GM12878 (cell line): Measurements from ENCODE around the gene FBXO21. TPM values are rescaled to one million over a fixed set of nuclear protein-coding genes. Genes with fewer than 3 reads are reported as not detected.

Experiments
- ATAC-seq: fragments of 200-7000 bp; cut with Tn5 transposase; 3 replicates; pipeline ENCODE4 v1.9.1; 2020; ENCODE audit warnings: mild to moderate bottlenecking, moderate library complexity
- BruUV-seq: library from RNA; stranded (reverse); fragments of 400-500 nt; replicated peaks from 2 replicates; lab custom pipeline; 2021; lab: Mats Ljungman, UMichigan
- CTCF ChIA-PET: fragments of 300-600 bp; sonication (Branson Sonifier 250); formaldehyde crosslinking; extraction: SDS; loops from one replicate; lab custom pipeline; 2021; ENCODE audit warnings: inconsistent platforms; lab: Yijun Ruan, JAX
- POLR2A ChIA-PET: fragments of 350-600 bp; formaldehyde crosslinking; extraction: SDS; loops from one replicate; lab custom pipeline; 2021; ENCODE audit warnings: inconsistent platforms; lab: Charles Lee
- RAD21 ChIA-PET: fragments of 300-600 bp; sonication (Branson Sonifier 250); formaldehyde crosslinking; loops from one replicate; lab custom pipeline; 2023; ENCODE audit warnings: antibody characterized with exemption; ENCODE audit not compliant: unreplicated experiment; lab: Charles Lee
- SMC1A ChIA-PET: fragments of 300-600 bp; sonication (Branson Sonifier 250); formaldehyde crosslinking; loops from one replicate; lab custom pipeline; 2023; ENCODE audit not compliant: unreplicated experiment, uncharacterized antibody; lab: Charles Lee
- DNase-seq: peaks from one replicate; pipeline ENCODE4 v3.0.0-alpha.2; 2011; ENCODE audit warnings: low read depth, low spot score
- FAIRE-seq: peaks from 3 replicates; lab custom pipeline; 2011; peaks lifted over from hg19 to GRCh38; lab: Jason Lieb, UNC
- H2AFZ ChIP-seq: 2 replicates; pipeline ENCODE4 v1.6.0; 2011; ENCODE audit warnings: low read depth, low read length, control low read depth; ENCODE audit not compliant: control insufficient read depth
- H3K27ac ChIP-seq: 2 replicates; pipeline ENCODE4 v1.5.1; 2011; ENCODE audit warnings: control low read depth; ENCODE audit not compliant: control insufficient read depth, insufficient read depth
- H3K27me3 ChIP-seq, 2 experiments: replicated peaks in 1 of 2; 2 replicates each; pipeline versions ENCODE4 v1.6.0 to v1.6.1; 2011; ENCODE audit warnings: low read length in 1 of 2; ENCODE audit not compliant: control insufficient read depth in 2 of 2, insufficient read depth in 2 of 2
- H3K36me3 ChIP-seq, 2 experiments: 2 replicates each; pipeline ENCODE4 v1.5.1; 2011; ENCODE audit warnings: low read length in 1 of 2; ENCODE audit not compliant: control insufficient read depth in 2 of 2, insufficient read depth in 2 of 2
- H3K4me1 ChIP-seq: 2 replicates; pipeline ENCODE4 v1.6.1; 2011; ENCODE audit warnings: mild to moderate bottlenecking, low read length, moderate library complexity, mixed read lengths; ENCODE audit not compliant: control insufficient read depth, insufficient read depth
- H3K4me2 ChIP-seq: 2 replicates; pipeline ENCODE4 v1.6.0; 2011; ENCODE audit warnings: control low read depth; ENCODE audit not compliant: control insufficient read depth, insufficient read depth
- H3K4me3 ChIP-seq: fragments of 200-600 bp; sonication (generic); 2 replicates; pipeline ENCODE4 v1.5.1; 2016
- H3K79me2 ChIP-seq: 2 replicates; pipeline ENCODE4 v1.6.0; 2011; ENCODE audit warnings: low read length; ENCODE audit not compliant: control insufficient read depth, insufficient read depth
- H3K9ac ChIP-seq: 2 replicates; pipeline ENCODE4 v1.8.0; 2011; ENCODE audit warnings: low read length, control low read depth, mixed read lengths; ENCODE audit not compliant: control insufficient read depth, insufficient read depth
- H3K9me3 ChIP-seq: replicated peaks from 3 replicates; pipeline ENCODE4 v1.5.1; 2011; ENCODE audit warnings: mild to moderate bottlenecking, low read length; ENCODE audit not compliant: control insufficient read depth, insufficient read depth
- H4K20me1 ChIP-seq: 2 replicates; pipeline ENCODE4 v1.6.0; 2011; ENCODE audit not compliant: control insufficient read depth, insufficient read depth
- ETV6 ChIP-seq, 2 experiments: fragments of 450-650 bp in 1 of 2; IDR thresholded peaks in 1 of 2; conservative IDR thresholded peaks in 1 of 2; 2 replicates each; pipeline ENCODE4 v1.6.1; 2014; ENCODE audit warnings: antibody characterized with exemption in 1 of 2, borderline replicate concordance in 1 of 2, low read depth in 1 of 2, mild to moderate bottlenecking in 1 of 2, moderate library complexity in 1 of 2
- HDGF ChIP-seq: fragments of 450-650 bp; IDR thresholded peaks from 2 replicates; pipeline ENCODE4 v1.6.1; 2016; ENCODE audit warnings: antibody characterized with exemption
- PAX8 ChIP-seq: fragments of 450-650 bp; IDR thresholded peaks from 2 replicates; pipeline ENCODE4 v1.6.1; 2017; ENCODE audit warnings: mild to moderate bottlenecking, moderate library complexity
- TCF12 ChIP-seq: IDR thresholded peaks from 2 replicates; pipeline ENCODE4 v1.6.1; 2011; ENCODE audit warnings: low read depth, mild to moderate bottlenecking, low read length
- TCF3 ChIP-seq: IDR thresholded peaks from 2 replicates; pipeline ENCODE4 v1.6.1; 2012; ENCODE audit warnings: low read depth, mild to moderate bottlenecking, low read length, borderline replicate concordance; ENCODE audit not compliant: insufficient read depth
- TCF7 ChIP-seq: IDR thresholded peaks from 2 replicates; pipeline ENCODE4 v1.6.1; 2014; ENCODE audit warnings: antibody characterized with exemption, borderline replicate concordance
- WGBS: methylation state at CpG from one replicate; pipeline ENCODE4 v1.1.6; 2016; ENCODE audit warnings: low lambda C conversion rate; ENCODE audit not compliant: insufficient replicate concordance, insufficient coverage; ENCODE audit errors: missing lambda C conversion rate; 5-methylcytosine and 5-hydroxymethylcytosine counted together
- in situ Hi-C: fragments of 300-500 bp; cut with MboI; formaldehyde crosslinking; loops from 9 replicates; pipeline ENCODE4 v1.14.3; 2018; ENCODE audit warnings: mixed read lengths
- intact Hi-C: fragments of 100-400 bp; cut with micrococcal nuclease; formaldehyde crosslinking; loops from one replicate; pipeline ENCODE4 v1.14.2; 2022; ENCODE audit not compliant: unreplicated experiment
- polyA plus RNA-seq, 11 experiments: library from polyadenylated mRNA; depleted of rRNA in 4 of 11; unstranded in 6 of 11; stranded (reverse) in 5 of 11; fragments of >200 nt; fragmentation: Nextera tagmentation in 4 of 11; fragmentation: Illumina TruSeq in 1 of 11; extraction: Ambion mirVana in 4 of 11; extraction: Trizol in 1 of 11; gene quantifications; 1 replicate in 1 of 11; 2 replicates in 10 of 11; pipeline versions ENCODE4 v1.2.1 to v1.2.3, GENCODE V29; 2011 to 2016; ENCODE audit warnings: inconsistent platforms in 2 of 11, missing spikeins in 2 of 11, low read depth in 1 of 11
- total RNA-seq, 4 experiments: library from RNA; depleted of rRNA in 3 of 4; stranded (reverse); fragments of >200 nt in 3 of 4; fragmentation: Illumina TruSeq in 1 of 4; extraction: Trizol in 1 of 4; gene quantifications; 2 replicates each; pipeline versions ENCODE4 v1.2.1 to v1.2.3, GENCODE V29; 2013 to 2021
- TF ChIP-seq, protein P1 (sequence below): fragments of 450-650 bp; IDR thresholded peaks from 2 replicates; pipeline ENCODE4 v1.6.1; 2018; ENCODE audit warnings: borderline replicate concordance, mild to moderate bottlenecking; ENCODE audit not compliant: partially characterized antibody
- TF ChIP-seq, protein P2 (sequence below): fragments of 450-650 bp; IDR thresholded peaks from 2 replicates; pipeline ENCODE4 v1.6.1; 2016; ENCODE audit warnings: mild to moderate bottlenecking

FBXO21 gene
- total and polyA plus RNA-seq, 10 of the 15 experiments (the other 5 are each of a cell fraction or from before 2014, with no cell fraction given) = 5.5 to 32.6 (median 18.9) TPM

DNA sequence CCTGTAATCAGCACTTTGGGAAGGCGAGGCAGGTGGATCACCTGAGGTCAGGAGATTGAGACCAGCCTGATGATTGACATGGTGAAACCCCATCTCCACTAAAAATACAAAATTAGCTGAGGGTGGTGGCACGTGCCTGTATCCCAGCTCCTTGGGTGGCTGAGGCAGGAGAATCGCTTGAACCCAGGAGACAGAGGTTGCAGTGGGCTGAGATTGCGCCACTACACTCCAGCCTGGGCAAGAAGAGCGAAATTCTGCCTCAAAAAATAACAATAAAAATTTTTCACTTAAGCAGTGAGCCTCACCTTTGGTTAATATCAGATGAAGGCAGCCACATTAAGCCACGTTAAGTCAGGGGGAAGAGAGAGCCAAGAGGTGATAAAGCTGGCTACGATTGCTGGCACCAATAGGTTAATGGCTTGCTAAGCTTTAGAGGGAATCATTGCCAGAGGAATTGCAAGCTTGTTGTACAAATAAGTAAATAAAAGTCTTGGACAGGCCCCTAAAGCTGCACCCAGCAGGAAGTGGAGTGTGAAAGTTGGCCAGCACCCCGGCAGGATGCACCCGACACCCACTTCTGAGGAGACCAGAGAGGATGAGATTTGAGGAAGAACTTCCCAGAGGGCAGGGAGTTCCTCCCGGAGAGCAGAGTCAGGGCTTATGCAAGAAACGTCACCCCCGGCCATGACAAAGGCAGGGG is 49.7 kb downstream of the FBXO21 start:
- peaks cover 2 to 4% of the 10 kb centered on the region in 2 experiments; a peak in 2 of 4 replicates for H3K36me3 ChIP-seq
- H4K20me1 ChIP-seq = no peaks in the 10 kb centered on the region
- intact Hi-C loops = no loop called here
- peaks cover 14% of the 10 kb centered on the region for H3K4me1 ChIP-seq
- H3K4me3 ChIP-seq = no peak overlapping the region
- RAD21 ChIA-PET = no interaction called here
- no peaks in the 10 kb centered on the region for H3K79me2 ChIP-seq
- no peak for TF ChIP-seq HDGF
- TF ChIP-seq TCF3 = no peak
- no peak for TF ChIP-seq TCF12
- no peaks in the 10 kb centered on the region for H3K27me3 ChIP-seq
- SMC1A ChIA-PET = no interaction called here
- H3K4me2 ChIP-seq = no peak overlapping the region
- DNase-seq (no peak), ATAC-seq (no peak), FAIRE-seq (no peak)
- H2AFZ ChIP-seq = no peak overlapping the region
- POLR2A ChIA-PET = no interaction called here
- CTCF ChIA-PET = interaction anchor here (0.8 to 0.9 kb wide), 2 partner anchors 9 to 115 kb away, joined by 3 read pairs; no protein-coding TSS in a partner anchor
- 81% methylated on average over 12 of the region's 12 CpGs for WGBS
- no peak overlapping the region for H3K9ac ChIP-seq
- H3K27ac ChIP-seq = no peak overlapping the region
- H3K9me3 ChIP-seq = no peaks in the 10 kb centered on the region
- no TSS peak for BruUV-seq
- in situ Hi-C loops = no loop called here

DNA sequence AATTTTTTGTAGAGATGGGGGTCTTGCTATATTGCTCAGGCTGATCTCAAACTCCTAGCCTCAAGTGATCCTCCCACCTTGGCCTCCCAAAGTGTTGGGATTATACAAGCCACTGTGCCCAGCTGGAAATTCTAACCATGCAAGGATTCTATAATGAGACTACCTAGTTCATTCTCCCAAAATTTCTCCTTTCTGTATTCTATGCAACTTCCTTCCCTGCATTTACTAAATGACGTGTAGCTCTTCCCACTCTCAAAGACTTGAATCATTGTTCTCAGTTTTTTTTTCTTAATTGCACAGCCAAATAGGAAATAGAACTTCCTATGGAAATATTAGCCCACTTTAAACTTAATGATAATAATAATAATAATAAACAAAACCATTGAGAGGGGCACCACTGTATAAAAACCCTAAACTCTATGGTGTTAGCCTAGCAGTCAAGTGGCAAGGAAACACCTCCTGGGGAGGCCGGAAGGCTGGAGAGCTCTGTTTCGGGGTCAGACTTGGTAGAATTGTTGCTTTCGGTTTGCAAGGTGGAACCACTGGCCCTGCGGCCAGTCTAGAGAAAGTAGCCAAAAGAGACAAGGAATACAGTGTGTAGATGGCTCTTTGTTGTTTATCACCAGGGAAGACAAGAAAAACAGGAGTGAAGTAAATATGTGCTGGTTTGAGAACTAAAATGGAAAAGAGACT is 51.1 kb downstream of the FBXO21 start:
- Histone ChIP-seq H3K27me3 (no peaks in the 10 kb centered on the region), H3K4me3 (no peak overlapping the region), H3K27ac (no peak overlapping the region), H3K36me3 (peaks cover 0 to 4% of the 10 kb centered on the region in 2 experiments; a peak in 1 of 4 replicates), H3K4me1 (peaks cover 14% of the 10 kb centered on the region), H3K9ac (no peak overlapping the region), H4K20me1 (no peaks in the 10 kb centered on the region), H3K9me3 (no peaks in the 10 kb centered on the region), H3K4me2 (no peak overlapping the region), H2AFZ (no peak overlapping the region), H3K79me2 (no peaks in the 10 kb centered on the region)
- RAD21 ChIA-PET = no interaction called here
- DNase-seq = no peak
- SMC1A ChIA-PET = no interaction called here
- POLR2A ChIA-PET = no interaction called here
- no peak for ATAC-seq
- in situ Hi-C loops (no loop called here), intact Hi-C loops (no loop called here)
- CTCF ChIA-PET = interaction anchor here (0.9 kb wide), 1 partner anchor 11 kb away, joined by 3 read pairs; no protein-coding TSS in a partner anchor
- 97% methylated on average over 5 of the region's 5 CpGs for WGBS
- no TSS peak for BruUV-seq
- FAIRE-seq = no peak
- no peak for TF ChIP-seq ETV6 (conservative IDR thresholded peaks at IDR 0.05 in 1 of 2, IDR thresholded peaks at IDR 0.05 in 1 of 2; ENCODE audit: borderline replicate concordance in 1 of 2, low read depth in 1 of 2)
- TF ChIP-seq, protein P1, sequence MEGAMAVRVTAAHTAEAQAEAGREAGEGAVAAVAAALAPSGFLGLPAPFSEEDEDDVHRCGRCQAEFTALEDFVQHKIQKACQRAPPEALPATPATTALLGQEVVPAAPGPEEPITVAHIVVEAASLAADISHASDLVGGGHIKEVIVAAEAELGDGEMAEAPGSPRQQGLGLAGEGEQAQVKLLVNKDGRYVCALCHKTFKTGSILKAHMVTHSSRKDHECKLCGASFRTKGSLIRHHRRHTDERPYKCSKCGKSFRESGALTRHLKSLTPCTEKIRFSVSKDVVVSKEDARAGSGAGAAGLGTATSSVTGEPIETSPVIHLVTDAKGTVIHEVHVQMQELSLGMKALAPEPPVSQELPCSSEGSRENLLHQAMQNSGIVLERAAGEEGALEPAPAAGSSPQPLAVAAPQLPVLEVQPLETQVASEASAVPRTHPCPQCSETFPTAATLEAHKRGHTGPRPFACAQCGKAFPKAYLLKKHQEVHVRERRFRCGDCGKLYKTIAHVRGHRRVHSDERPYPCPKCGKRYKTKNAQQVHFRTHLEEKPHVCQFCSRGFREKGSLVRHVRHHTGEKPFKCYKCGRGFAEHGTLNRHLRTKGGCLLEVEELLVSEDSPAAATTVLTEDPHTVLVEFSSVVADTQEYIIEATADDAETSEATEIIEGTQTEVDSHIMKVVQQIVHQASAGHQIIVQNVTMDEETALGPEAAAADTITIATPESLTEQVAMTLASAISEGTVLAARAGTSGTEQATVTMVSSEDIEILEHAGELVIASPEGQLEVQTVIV = no peak
- no peak for TF ChIP-seq TCF7
- TF ChIP-seq, protein P2, sequence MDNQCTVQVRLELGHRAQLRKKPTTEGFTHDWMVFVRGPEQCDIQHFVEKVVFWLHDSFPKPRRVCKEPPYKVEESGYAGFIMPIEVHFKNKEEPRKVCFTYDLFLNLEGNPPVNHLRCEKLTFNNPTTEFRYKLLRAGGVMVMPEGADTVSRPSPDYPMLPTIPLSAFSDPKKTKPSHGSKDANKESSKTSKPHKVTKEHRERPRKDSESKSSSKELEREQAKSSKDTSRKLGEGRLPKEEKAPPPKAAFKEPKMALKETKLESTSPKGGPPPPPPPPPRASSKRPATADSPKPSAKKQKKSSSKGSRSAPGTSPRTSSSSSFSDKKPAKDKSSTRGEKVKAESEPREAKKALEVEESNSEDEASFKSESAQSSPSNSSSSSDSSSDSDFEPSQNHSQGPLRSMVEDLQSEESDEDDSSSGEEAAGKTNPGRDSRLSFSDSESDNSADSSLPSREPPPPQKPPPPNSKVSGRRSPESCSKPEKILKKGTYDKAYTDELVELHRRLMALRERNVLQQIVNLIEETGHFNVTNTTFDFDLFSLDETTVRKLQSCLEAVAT = no peak
- TF ChIP-seq PAX8 = no peak
